GM12875 (cell line): ENCODE data around the gene POLR1A.

Experiments
- H3K4me3 ChIP-seq: one replicate; pipeline ENCODE4 v1.5.1; 2011; ENCODE audit warnings: low read depth, low read length, control low read depth
- CTCF ChIP-seq: IDR thresholded peaks from 2 replicates; pipeline ENCODE4 v1.5.1; 2011; ENCODE audit warnings: low read depth, mild to moderate bottlenecking, control low read depth, inconsistent platforms, low read length, moderate library complexity, borderline replicate concordance; ENCODE audit not compliant: insufficient read depth

POLR1A gene

GRCh38 chr2:86037141-86037794, 68.4 kb downstream of the POLR1A start:
- no peak overlapping the region for H3K4me3 ChIP-seq
- no peak for TF ChIP-seq CTCF

- no peak overlapping the region for H3K4me3 ChIP-seq
Measured at GRCh38 chr2:86036669-86037138, 69.0 kb downstream of the POLR1A start.

GRCh38 chr2:86035883-86036668, 69.6 kb downstream of the POLR1A start:
- peak; percentile 55 for TF ChIP-seq CTCF
- no peak overlapping the region for H3K4me3 ChIP-seq

More at GRCh38 chr2:86036669-86037138, 69.0 kb downstream of the POLR1A start:
- TF ChIP-seq CTCF = no peak

GRCh38 chr2:86035376-86035882, 70.3 kb downstream of the POLR1A start:
- H3K4me3 ChIP-seq = no peak overlapping the region
- no peak for TF ChIP-seq CTCF

- TF ChIP-seq CTCF = no peak
- no peak overlapping the region for H3K4me3 ChIP-seq
Measured at GRCh38 chr2:86033751-86034692, 71.7 kb downstream of the POLR1A start.

GRCh38 chr2:86032861-86033595, 72.7 kb downstream of the POLR1A start:
- H3K4me3 ChIP-seq = no peak overlapping the region
- no peak for TF ChIP-seq CTCF
